ENCODE measurements around the gene NKX6-1.

DNA sequence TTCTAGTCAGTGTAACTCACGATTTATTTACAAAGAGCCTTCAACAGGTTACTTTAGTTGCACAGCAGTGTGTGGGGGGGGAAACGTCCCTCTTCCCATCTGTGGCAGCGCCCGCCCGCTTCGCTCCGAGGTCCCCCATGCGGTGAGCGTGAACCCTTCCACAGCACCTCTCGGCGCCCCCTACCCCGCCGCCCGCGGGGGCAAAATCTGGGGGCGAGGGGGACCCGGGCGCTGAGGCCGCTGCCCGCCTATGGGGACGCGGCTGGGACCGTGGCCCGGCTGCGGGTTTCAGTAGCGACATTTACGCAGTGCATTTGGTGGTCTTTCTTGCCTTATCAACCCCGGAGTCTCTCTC, 6.4 kb downstream of the NKX6-1 start:
- TF ChIP-seq FOXA1 (IDR thresholded peaks at IDR 0.05): no peak
- TF ChIP-seq ARNT (IDR thresholded peaks at IDR 0.05): no peak
- TF ChIP-seq FOXM1 (IDR thresholded peaks at IDR 0.05; ENCODE audit: borderline replicate concordance): no peak
- no peak for TF ChIP-seq PKNOX1 (IDR thresholded peaks at IDR 0.05)
- no peak for TF ChIP-seq SUZ12 (IDR thresholded peaks at IDR 0.05)
- no peak for TF ChIP-seq ELF4 (IDR thresholded peaks at IDR 0.05)
- no peak for TF ChIP-seq NFRKB (IDR thresholded peaks at IDR 0.05)
- TF ChIP-seq CTBP1 (IDR thresholded peaks at IDR 0.05; ENCODE audit: borderline replicate concordance): no peak
- TF ChIP-seq HDGF (IDR thresholded peaks at IDR 0.05; ENCODE audit: borderline replicate concordance): no peak
